Suppressor macrophage treated with lipopolysaccharide for 1 hour (primary cell): ENCODE data around the gene JARID2.
A peak's percentile ranks its signal among the peaks of the same experiment; 100 is the strongest.

ENCODE experiments used
- DNase-seq, 3 donors: peaks; one replicate each; pipeline ENCODE4 v3.0.0-alpha.2; 2020 to 2022

The JARID2 gene

DNA sequence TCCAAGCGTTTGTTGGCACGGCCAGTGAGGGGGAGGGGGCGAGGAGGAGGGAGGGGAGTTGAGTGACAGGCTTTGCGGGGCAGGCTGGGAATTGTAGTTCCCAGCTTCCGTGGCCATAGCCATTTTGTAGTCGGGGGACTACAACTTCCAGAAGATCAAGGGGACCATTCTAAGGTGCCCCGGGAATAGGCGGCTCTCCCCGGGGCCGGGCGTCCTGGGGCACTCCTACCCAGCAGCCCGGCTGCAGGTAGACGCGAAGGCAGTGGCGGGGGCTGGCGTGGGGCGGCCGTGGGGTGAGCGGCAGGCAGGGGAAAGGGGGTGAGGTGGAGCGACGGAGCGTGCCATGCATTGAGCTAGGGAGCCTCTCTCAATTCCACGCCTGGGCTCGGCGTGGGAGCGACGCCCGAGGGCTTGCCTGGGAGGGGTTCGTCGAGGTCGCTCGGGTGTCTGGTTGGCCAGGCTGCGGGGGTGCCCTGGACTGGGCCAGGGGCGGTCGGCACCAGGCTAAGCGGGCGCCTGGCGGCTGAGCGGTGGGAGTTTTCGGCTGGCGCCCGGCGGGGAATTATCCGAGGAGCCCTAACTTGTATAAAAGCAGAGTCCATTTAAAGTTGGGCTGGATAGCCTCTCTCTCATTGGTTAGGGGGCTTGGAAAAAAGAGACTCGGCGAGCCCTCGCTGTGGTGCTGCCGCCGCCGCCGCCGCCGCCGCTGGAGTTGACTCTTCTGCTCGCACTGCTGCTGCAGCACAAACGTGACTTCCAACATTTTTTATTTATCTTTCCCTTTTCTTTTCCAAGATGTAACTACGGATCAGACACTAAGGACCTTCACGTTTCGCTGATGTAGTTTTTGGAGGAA lies at the start of gene JARID2:
TSS of gene JARID2 (plus strand) at position 709 of the 856 bp plus-strand sequence. CDS start 471 bp downstream, outside the sequence.
- DNase-seq: peak; percentile 97 to 99 (median 97)

DNA sequence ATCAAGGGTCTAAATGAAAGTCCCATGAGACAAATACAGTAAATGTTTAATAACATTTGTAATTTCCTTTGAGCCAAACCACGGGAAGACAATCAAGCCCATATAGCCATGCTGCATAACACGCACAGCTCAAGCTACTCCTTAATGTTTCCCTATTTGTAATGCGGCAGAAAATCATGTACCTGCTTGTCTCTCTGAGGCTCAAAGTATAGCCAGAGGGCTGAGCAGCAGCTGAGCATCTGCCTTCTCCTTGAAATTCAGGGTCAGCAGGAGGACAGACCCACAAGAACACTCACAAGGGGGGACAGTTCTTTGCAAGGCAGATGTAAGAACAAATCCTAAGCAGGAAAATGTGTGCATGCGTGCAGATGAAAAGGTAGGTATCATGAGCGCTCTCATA lies 45.8 kb upstream of the JARID2 start:
- DNase-seq: no peak

DNA sequence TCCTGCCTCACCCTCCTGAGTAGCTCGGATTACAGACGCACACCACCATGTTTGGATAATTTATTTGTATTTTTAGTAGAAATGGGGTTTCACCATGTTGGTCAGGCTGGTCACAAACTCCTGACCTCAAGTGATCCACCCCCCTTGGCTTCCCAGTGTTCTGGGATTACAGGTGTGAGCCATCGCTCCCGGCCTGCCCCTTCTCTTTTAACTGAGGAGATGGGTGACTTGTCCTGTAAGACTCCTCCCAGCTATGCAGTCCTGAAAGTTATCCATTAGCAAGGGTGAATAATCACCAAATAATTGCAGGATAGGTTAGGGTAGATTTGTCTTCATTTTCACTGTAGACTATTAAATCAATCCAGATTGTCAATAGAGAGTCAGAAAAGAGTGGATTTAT lies 40.5 kb upstream of the JARID2 start:
- DNase-seq: no peak

DNA sequence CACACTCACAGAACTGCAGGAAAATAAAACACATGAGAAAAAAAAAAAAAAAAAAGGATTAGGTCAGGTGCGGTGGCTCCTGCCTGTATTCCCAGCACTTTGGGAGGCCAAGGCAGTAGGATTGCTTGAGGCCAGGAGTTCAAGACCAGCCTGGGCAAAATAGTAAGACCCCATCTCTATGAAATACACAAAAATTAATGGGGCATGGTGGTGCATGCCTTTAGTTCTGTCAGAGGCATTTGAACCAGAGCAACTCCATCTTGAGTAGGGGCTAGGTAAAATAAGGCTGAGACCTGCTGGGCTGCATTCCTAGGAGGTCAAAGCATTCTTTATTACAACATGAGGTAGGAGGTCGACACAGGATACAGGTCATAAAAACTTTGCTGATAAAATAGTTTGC lies 39.0 kb upstream of the JARID2 start:
- DNase-seq: no peak

DNA sequence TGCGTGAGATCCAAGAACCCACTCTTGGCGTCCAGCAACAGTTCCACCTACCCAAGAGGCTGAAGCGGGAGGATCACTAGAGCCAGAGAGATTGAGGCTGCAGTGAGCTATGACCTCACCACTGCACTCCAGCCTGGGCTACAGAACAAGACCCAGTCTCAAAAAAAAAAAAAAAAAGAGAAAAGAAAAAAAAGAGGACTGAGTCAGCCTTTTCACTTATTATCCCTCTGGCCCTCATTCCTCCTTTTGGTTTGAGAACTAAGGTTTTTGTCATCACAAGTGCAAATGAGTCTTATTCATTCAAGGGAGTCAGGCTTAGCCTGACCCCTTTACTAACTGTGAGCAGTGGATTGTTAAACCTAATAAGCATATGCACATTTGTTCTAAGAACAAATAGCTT lies 37.9 kb upstream of the JARID2 start:
- peak; percentile 59 to 88 (median 71) for DNase-seq

DNA sequence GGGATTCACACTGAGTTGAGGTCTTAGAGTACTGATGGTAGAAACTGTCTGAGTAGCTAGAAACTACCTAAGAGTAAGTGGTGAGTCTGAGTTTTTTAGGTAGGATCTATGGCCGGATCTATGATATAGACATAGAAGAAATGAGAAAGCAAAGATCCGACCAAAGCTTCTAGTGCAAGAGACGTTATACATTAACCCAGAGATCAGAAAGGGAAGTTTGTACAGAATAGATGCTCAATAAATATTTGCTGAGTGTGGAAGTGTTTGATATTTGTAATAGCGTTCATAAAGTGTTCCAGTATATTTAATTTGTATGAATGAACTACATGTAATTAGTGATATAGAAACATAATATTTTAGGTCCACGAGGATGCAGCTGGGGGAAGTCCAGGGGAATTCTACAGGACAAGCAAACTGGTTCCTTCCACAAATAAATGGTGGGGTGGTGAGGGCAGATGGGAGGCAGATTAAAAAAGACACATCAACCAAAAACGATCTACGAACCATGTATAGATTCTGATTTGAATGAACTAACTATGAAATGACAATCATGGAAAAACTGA lies 31.9 kb upstream of the JARID2 start:
- peak in 2 of 3 donors; percentile 48 to 55 for DNase-seq

DNA sequence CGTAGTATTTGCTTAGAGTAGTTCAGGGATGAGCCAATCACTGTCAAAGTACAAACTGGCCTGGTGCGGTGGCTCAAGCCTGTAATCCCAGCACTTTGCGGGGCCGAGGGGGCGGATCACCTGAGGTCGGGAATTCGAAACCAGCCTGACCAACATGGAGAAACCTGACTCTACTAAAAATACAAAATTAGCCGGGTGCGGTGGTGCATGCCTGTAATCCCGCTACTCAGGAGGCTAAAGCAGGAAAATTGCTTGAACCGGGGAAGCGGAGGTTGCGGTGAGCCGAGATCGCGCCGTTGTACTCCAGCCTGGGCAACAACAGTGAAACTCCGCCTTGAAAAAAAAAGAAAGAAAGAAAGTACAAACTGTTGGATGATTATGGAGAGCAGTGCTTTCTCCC lies 27.5 kb upstream of the JARID2 start:
- DNase-seq: no peak

DNA sequence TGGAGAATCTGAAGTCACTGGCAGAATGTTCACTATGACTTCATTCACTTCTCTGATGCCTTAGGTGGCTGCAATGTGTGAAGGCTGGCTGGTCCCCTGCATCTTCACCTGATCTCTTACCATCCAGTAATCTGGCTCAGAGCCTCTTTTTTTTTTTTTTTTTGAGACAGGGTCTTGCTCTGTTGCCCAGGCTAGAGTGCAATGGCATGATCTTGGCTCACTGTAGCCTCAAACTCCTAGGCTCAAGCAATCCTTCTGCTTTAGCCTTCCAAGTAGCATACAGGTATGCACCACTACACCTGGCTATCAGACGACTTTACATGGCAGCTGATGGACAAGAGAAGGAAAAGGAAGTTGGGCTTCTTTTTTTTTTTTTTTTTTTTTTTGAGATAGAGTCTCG lies 25.8 kb upstream of the JARID2 start:
- DNase-seq: no peak

DNA sequence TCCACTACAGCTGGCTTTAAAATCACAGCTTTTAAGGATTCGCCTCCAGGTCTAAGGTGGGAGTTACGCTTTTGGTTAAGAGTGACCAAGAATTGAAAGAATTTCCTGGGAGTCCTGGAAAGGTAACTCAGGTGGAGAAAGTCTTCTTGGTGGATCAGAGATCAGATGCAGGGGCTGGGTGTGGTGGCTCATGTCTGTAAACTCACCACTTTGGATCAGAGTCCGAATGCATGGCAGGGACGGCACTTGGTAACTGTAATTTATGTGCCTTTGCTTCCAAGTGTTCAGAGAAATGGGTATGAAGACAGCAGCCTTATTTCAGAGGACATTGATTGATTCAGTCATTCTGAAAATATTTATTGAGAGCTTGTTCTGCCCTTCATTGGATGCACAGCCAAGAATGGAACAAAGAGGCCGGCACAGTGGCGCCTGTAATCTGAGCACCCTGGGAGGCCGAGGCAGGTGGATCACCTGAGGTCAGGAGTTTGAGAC lies 18.0 kb upstream of the JARID2 start:
- peak in 1 of 3 donors; percentile 11 for DNase-seq

DNA sequence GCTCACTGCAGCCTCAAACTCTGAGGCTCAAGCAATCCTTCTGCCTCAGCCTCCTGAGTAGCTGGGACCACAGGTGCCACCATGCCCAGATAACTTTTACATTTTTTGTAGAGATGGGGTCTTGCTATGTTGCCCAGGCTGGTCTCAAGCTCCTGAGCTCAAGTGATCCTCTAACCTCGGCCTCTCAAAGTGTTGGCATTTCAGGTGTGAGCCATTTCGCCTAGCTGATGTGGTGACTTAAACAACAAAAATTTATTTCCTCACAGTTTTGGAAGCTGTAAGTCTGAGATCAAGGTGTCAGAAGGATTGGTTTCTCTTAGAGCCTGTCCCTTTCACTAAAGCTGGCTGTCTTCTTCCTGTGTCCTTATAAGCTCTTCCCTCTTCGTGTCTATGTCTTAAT lies 15.0 kb upstream of the JARID2 start:
- no peak for DNase-seq

DNA sequence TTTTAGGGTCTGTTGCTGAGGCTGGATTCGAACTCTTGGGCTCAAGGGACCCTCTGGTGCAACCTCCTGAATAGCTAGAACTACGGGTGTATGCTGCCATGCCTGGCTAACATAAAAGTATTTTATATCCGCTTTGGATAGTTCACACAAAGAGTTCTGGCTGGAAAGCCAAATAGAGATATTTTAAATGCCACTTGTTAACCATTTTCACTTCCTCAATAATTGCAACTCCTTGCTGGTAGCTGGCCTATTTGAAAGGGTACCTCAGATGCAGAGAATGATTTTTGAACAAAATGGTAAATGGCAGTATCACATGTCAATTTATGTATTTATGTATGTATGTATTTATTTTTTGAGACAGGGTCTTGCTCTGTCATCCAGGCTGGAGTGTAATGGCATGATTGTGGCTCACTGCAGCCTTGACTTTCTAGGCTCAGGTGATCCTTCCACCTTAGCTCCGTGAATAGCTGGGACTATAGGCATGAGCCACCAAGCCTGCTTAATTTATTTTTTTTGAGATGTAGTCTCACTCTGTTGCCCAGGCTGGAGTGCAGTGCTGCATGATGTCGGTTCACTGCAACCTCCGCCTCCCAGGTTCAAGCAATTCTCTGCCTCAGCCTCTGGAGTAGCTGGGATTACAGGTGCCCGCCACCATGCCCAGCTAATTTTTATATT lies 12.9 kb upstream of the JARID2 start:
- peak in 1 of 3 donors; percentile 34 for DNase-seq

DNA sequence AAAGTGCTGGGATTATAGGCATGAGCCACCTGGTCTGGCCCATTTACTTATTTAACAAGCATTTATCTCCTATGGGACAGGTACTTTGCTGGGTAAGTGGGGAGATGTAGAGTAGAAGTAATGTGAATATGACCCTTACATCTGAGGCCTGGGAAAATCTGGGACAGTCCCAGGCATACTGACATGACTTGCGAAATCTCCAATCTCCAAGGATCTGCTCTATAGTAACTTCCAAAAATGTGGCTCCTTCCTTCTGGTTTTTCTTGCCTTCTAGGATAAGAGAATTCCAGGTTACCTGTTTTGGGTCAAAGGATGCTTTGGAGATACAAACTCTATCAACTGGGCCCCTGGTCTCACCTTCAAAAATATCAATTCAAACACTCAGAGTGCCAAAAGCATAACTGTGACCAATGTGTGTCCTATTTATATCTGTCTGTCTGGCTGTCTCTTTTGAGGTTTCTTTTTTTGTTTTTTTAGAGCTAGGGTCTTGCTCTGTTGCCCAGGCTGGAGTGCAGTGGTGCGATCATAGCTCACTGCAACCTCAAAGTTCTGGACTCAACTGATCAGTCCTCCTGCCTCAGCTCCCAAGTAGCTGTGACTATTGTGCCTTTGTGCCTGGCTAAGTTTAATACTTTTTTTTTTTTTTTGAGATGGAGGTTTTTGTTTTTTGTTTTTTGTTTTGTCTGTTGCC lies 11.7 kb upstream of the JARID2 start:
- no peak for DNase-seq

DNA sequence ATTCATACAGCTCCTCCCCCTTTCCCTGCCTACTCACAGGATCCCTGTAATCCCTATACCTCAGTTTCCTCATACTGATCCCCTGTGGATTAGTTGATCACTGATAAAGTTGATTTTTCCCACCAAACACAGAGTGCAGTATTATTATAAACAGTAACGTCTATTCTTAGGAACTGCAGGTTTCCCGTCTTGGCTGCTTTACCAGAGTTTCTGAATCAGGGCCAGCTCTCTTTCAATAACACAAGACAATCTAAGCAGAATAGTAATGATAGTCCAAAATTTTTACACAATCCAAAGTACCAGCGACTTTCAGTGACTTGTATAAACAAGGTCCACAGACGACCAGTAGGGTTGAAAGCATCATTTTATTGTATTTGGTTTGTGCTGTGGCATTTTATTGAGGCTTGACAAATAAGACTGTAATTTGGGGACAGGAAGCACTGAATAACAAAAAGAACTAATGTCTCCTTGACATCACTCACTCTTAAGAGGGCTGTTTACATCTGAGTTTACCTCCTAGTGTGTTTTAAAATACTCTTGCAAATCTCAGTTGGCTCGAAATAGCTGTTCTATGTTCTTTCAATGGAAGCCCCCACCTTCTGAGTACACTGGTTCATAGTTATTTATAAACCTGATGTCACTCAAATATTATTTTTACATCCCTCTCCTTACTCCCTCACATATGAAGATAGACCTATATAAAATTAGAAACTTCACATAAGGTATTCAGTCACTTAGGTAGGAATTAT lies 6.1 kb upstream of the JARID2 start:
- DNase-seq: no peak

DNA sequence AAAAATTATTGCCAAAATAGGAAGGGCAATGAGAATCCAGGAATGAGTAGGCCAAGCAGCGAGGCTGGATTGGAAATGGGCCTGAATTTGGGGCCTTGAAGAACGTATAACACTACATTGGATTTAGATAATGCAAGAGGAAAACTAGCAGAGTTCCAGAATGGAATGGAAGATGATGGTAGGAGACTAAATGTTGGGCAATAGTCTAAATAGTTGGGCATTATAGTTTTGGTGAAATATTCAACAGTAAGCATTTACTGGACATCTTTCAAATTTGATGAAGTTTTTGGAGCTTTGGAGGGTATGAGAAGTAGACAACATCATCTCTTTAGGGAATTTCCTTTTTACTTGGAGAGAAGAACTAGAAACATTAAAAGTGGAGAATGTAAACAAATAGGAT lies 3.4 kb upstream of the JARID2 start:
- no peak for DNase-seq

DNA sequence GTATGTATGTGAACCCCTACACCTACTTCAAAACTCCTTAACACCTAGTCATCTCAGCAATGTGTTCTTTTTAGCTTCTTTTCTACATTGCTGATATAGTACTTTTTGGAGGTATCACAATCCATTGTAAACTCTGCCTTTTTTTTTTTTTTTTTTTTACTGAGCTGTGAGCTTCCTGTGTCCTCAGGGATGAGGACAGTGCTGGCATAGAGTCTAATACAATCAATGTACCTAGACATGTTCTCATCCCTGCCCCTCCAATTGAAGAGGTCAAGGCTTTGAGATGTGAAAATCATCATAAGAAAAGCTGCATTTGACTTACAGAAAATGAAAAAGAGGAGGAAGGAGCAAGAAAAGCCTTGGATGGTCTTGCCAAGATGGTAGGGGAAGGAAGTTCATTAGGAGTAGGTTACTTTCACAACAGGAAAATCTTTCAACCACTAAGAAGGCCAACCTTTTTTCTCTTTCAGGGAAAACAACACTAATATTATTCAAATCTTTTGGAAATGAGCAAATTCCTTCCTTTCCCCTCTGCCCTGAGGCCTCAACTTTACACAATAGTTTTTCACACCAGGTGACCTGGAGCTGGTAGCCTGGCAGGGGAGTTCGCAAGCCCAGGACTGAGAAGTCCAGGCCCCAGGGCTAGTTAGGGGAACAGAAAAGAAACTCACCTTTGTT lies 2.8 kb upstream of the JARID2 start:
- DNase-seq: no peak

DNA sequence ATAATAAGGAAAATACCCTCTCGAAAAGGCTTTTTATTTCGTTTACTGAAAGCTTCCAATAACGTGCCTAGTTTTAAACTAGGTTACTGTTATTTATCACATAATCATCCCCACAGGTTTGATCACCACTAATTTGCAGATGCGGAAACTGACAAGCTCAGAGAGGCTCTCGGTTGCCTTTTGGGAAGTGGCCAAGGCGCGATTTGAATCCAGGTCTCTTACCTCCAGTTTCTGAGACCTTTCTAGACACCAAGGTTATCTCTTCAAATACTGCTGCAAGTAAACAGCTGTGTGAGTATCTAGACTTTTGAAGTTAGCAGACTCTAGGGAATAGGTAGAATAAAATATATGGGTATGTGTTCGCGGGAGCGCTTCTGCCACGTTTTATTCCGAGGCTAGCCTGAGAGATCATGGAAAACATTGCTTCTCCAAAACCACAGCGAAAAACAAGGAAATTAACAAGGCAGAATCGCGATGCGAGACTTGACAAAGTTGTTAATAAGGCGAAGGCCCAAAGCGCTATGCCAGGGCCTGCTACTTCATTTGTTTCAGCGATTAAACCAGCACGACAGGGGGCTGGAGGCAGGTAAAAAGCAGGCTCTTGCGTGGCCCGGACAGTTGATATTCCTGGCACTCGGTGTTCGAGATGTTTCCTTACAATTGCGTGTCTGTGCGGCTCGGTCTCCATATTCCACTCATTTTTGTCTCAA lies 1.8 kb upstream of the JARID2 start:
- no peak for DNase-seq

DNA sequence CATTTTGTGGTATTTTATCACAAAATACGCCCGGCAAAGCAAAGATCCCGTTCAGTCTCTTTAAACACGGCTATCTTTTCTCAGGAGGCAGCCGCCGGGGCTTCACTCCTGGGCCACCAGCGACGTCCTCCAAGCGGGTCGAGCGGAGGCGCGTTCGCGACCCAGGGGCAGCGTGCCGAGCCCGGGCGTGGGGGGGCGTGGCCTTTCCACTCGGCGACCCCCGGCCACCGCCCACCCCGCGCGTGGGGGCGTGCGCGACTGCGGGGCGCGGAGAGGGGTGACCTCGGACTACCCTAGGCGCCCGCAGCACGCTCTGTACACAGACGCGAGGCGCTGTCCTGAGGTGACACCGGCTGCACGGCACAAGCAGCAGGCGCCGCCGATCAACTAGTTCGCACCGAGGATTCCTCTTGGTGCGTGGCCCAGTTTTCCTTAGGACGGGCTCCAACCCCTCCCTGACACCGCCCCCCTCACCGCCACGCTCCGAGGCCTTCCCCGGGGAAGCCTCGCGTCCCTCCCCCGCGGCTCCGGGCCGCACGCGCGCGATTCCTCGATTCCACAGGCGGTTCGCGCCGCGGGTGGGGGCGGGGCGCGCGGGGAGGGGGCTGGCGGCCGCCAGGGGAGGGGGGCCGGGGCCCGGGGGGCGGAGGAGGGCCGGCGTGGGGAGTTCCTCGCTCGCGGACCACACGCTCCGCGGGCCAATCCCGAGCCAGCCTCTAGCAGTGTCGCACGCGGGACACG lies 1.1 kb upstream of the JARID2 start:
- peak in 2 of 3 donors; percentile 67 to 68 for DNase-seq

DNA sequence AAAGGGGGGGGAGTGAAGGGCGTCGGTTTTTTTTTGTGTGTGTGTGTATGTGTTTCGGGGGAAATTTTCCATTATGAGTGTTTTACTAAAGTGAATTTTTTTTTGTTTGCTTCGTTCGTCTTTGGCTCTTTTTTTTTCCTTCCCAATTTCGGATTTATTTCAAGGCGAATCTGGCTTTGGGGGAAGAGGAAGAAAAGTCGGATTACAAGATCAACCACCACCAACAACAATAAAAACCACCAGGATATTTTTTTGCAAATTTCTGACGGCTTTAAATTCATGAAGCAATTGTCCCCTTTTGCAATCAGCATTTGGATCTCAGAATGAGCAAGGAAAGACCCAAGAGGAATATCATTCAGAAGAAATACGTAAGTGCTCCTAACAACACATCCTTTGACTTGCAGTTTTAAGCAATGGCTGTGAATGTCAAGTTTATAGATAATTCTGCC lies 372 bp downstream of the JARID2 start:
- peak in 2 of 3 donors; percentile 64 to 73 for DNase-seq

DNA sequence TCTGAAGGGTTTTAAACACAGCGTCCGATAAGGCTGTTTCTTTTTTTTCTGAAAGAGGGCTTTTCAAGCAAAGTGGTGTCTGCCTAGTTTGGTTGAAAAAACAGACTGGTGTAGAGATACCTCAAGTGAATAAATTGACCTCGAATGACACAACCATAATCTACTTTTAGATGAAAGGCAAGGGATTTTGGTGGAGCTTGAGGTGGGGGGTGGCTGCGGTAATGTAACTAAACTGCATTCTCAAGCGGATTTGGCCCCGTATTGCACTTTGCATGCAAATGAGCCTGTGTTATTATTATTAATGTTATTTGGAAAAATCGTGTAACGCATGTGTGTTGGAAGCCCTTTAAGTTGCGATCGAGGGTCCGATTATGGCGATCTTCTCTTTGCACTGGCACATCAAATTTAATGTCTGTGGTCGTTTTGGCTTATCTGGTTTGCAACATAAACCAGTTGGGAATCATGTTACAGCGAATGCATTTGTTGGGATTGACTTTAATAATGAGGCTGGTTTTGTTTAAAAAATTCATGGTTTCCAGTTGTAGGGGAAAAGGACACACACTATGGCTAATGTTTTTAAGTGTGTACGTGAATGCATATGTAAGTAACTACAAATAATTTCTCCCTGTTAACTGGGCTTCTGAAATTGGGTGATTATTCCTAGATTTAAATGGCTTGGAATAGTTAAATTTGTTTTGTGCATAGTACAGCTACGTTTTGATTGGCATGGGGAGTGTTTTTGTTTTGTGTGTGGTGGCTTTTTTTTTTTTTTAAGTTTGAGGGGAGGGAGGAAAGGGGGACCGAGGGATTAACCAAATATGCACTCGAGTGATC lies 1.0 kb downstream of the JARID2 start:
- peak in 2 of 3 donors; percentile 27 to 45 for DNase-seq
